Measurements from ENCODE around the gene SYNE2.
"Not testable (repeated sequence)": the region's sequence is repeated elsewhere in the genome, so short reads cannot be mapped to it uniquely, and the experiment has no call there.

SYNE2 gene

DNA sequence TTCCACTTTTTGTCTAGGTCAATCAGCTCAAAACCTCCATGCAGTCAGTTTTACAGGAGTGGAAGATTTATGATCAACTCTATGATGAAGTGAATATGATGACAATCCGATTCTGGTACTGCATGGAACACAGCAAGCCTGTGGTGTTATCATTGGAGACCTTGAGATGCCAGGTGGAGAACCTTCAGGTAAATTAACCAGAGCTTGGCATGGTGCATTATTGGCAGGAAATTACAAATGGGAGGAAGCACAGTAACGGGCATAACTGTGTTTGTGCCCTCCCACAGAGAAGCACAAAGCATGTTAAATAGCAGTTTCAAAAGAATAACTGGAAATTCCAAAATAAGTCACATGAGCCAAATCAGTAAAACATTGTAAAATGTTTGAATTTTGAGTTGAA lies 305.8 kb downstream of the SYNE2 start:
- no peak for DNase-seq

DNA sequence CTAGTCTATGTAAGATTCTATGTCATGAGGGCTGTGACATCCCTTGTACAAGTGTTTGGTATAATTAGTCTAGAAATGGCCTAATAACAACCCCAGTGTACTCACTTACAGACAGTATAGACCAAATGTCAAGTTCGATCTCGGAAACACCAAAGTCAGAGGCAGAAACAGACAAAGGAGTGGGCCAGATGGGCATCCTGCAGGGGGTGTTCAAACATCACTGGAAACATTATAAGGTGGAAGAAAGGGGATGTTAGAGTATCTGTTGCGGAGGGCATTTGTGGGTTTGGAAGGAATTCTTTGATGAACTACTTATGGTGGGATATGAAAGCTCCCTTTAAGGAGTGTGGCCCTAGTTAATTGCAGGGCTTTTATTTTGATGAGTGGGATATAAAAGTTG lies 306.8 kb downstream of the SYNE2 start:
- no peak for DNase-seq

DNA sequence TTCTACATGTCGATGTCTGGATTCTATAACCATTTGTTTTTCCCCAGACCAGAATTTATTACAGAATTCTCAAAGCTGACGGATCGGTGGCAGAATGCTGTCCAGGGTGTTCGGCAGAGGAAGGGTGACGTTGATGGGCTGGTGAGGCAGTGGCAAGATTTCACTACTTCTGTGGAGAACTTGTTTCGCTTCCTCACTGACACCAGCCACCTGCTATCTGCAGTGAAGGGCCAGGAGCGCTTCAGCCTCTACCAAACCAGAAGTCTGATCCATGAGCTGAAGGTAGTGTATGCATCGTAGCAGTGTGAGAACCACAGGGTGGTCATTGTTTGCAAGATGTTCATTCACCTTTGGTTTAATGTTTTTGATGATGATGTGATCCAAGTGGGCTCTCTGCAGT lies 317.4 kb downstream of the SYNE2 start:
- no peak for DNase-seq

DNA sequence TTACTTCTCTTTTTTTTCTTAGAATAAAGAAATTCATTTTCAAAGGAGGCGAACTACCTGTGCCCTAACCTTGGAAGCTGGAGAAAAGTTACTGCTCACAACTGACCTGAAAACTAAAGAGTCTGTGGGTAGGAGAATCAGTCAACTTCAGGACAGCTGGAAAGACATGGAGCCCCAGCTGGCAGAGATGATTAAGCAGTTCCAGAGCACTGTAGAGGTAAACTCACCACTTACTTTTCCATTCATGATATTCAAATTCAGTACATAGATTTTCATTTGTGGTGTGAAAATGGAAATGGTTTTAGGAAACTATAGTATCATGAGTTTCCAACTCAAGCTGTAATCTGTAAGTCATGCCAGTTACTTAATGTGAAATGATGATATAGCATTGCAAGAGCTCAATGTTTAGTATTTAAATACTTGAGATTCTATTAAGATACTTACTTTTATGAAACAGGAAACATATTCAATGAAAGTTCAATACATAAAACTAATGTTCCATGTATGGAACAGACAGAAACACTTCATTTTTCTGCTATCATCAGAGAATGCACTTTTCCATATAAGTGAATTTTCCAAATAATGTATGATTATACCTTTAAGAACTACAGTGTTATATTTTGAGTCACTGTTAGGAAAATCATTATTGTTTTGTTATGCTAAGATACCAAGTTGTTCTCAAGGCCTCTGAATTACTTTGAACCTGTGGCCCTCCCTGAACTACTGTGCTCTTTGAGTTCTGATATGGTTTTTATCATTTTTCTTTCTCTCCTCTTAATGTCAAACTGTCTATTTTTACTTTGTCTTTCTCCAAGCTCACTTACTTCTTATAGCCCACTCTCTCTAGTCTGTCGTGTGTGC lies 322.3 kb downstream of the SYNE2 start:
- no peak for DNase-seq

DNA sequence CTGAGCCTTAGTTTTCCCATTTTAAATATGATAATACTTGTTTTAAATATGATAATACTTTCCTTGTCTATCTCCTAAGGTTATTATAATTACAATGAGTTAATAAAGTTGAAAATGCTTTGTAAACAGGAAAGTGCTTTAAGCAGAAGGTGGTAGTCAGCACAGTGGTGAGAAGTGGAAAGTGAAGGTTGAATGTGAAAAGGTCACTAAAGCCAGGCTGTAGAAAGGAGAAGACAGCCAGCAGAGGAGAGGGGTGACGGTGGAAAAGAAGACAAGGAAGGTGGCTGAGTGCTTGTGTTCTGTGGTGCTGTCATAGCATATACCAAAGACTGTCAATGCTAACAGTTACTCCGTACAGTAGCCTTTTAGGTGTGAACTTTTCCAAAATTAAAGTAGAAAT lies 323.5 kb downstream of the SYNE2 start:
- no peak for DNase-seq

DNA sequence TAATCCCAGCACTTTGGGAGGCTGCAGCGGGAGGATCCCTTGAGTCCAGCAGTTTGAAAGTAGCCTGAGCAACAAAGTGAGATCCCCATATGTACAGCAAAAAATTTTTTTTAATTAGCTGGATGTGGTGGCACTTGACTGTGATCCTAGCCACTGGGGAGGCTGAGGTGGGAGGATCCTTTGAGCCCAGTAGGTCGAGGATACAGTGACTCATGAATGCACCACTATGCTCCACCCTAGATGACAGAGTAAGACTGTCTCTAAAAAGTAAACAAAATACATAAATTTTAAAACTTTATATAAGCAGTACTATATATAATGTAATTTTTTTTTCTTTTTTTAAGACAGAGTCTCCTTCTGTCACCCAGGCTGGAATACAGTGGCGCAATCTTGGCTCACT lies 326.0 kb downstream of the SYNE2 start:
- no peak for DNase-seq

DNA sequence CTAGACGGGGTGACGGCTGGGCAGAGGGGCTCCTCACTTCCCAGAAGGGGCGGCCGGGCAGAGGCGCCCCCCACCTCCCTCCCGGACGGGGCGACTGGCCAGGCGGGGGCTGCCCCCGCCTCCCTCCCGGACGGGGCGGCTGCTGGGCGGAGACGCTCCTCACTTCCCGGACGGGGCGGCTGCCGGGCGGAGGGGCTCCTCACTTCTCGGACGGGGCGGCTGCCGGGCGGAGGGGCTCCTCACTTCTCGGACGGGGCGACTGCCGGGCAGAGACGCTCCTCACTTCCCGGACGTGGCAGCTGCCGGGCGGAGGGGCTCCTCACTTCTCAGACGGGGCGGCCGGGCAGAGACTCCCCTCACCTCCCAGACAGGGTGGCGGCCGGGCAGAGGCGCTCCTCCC lies 330.1 kb downstream of the SYNE2 start:
- DNase-seq = not testable (repeated sequence)

DNA sequence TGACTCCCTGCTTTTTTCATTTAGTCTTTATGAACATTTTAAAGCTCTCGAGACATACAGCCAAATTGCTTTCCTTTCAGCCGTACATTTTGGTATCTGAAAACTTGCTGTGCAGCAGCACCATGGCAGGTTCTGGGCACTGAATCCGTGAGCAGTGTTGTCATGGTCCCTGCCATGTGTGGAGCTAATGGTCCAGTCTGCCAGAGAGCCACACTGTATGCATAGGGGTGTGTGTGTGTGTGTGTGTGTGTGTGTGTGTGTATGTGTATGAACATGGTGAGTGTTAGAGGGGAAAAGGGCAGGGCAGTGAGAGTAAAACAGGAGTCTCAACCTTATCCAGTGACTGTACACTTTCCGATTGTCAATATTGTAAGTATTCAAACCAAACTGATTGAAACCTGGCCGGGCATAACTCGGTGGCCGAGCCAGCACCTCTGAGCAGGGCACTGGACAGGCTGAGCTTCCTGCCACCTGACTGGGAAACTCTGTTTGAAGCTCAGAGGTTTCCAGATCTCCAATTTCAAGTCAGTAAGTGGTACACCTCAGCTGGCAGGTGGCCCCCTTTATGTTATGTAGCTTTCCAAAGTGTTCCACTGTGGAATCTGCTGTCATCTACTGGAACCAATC lies 331.4 kb downstream of the SYNE2 start:
- no peak for DNase-seq

DNA sequence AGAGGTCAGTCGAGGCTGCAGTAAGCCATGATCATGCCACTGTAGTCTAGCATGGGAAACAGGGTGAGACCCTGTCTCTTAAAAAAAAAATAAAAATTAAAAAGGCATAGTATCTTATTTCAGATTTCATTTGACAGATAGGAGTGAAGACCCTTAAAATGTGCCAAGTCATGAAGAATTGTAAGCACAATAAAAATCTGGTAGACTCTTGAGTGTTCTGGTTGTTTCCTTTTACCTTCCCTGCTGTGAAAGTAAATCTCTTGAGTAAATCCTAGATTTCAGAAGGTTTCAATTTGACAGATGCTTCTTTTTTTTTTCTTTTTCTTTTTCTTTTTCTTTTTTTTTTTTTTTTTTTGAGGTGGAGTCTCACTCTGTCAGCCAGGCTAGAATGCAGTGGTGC lies 332.4 kb downstream of the SYNE2 start:
- DNase-seq = no peak

DNA sequence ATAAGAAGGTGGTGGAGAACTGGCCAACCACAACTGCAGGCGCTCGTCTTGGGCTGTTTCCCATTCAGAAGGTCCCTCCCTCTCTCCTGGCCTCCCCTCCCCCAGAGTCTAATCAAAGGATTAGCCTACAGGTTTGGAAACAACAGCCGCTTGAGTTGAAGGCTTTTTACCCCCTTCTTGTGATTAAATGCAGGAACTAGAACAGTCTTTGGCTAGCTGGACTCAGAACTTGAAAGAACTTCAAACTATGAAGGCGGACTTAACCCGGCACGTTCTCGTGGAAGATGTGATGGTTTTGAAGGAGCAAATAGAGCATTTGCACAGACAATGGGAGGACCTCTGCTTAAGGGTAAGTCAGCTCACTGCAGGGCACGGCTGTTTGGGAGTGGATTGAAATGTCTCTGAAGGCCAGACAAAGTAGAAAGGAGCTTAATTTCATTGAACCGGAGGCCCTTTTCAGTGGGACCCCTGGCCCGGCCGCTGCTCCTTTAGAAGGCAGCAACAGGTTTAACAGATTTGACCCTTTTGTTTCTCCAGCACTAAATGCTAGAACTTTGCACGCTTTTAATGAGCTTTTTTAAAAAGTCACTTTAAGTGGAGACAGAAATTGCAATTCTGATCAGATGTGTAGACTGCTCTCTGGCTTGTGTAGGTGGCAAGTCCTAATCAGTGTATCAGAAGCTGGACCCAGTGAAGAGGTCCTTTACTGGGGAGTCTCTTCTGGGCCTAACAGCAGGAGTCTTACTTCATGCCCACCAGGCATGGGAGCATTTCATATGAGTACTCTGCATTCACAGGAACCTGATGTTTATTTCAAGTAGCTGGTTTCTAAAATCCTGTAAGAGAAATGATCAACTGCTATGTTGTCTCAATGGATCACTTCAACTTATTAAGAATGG lies 333.7 kb downstream of the SYNE2 start:
- DNase-seq = no peak

DNA sequence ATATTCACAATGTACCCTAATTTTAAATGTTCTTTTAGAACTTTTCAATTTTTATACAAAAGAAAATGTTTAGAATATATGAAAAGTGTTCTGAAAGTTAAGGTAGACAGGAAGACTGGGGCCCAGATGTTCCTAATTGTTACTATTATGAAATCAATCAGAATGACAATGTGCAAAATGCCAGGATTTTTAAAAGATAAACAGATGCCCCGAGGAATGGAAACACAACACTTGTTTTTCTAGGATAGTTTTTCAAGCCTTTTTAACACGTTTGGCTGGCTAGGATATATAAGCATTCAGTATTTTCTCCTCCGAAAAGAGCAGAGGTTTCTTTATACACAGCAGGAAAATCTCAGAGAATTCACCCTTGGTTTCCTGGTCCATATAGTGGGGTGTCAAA lies 334.5 kb downstream of the SYNE2 start:
- DNase-seq = no peak

DNA sequence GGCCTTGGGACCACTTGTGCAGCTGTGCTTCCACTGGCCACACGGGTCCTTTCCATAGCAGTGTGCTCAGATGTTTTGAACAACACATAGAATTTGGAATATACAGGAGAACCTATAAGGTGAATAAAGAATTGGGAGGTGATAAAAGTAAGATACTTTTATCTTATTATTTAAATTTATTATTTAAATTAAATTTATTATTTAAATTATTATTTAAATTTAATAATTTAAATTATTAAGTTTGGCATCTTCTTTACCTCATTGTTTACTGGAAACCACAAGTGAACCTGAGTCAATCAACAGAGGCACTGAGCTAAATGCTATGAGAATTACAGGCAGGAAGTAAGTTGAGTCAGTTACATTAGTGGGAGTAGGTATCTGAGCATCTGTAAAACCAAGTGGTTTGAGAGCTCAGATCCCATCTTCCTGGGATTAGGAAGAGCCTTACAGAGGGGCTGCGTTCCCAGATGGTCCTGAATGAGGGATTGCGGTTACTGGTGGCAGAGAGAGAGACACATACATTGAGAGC lies 338.2 kb downstream of the SYNE2 start:
- no peak for DNase-seq

DNA sequence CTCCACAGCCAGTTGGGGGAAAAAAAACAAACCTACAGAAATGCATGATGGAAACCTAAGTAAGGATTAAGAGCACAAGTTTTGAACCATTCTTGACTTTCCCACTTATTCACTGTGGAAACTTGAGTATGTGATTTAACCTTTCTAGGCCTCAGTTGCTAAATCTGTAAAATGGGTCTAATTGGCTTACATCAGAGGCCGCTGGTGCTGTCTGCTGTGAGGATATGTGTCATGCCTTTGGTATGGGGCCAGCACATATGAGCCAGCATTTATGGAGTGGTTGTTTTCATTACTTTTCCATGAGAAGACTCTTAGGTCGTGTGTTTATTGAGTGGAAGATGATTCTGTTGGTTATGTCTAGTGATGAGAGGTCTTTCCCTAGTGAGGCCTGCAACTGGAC lies 339.0 kb downstream of the SYNE2 start:
- DNase-seq = no peak

DNA sequence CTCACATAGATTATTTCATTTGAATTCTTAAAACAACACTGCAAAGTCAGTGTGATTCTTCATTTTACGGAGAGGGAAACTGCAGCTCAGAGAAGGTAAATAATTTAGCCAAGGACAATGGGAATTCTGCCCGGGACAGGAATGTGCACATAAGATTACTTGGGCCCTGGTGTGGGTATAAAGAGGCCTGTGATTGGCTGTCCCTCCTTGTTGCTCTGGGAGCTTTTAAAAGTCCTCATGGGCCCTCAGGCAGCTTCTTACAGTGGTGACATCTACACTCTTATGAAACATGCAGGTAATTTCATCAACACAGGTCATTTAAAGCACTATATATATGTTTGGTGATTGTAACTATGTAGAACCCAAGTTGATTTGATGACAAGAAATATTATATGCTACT lies 341.0 kb downstream of the SYNE2 start:
- DNase-seq = no peak

DNA sequence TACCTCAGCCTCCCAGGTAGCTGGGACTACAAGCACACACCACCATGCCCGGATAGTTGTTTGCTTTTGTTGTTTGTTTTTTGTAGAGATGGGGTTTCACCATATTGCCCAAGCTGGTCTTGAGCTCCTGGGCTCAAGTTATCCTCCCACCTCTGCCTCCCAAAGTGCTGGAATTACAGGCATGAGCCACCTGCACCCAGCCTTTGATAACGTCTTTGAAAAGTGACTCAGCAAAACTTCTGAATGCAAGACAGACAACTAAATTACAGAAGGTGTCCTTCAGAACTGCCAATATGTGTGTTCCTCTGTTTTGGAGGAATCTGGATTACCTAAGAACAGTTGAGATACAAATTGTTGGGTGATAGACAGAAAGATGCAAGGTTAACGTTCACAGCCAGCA lies 341.6 kb downstream of the SYNE2 start:
- DNase-seq = no peak

DNA sequence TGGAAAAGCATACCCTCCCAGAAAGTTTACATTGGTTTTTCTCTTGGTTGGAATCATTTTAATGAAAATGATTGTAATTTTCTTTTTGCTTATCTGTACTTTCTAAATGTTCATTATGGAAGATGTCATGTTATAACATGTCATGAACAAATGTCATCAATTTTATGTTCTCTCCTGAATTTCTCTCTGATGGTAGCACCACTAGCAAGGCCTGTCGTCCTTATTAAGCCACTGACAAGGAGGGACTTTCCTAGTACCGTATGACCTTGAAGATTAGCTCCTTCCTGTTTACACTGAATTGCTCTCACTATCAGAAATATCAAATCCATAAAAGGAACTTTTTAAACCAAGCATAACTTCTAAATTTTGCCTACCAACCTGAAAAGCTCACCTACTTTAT lies 342.4 kb downstream of the SYNE2 start:
- DNase-seq = no peak

DNA sequence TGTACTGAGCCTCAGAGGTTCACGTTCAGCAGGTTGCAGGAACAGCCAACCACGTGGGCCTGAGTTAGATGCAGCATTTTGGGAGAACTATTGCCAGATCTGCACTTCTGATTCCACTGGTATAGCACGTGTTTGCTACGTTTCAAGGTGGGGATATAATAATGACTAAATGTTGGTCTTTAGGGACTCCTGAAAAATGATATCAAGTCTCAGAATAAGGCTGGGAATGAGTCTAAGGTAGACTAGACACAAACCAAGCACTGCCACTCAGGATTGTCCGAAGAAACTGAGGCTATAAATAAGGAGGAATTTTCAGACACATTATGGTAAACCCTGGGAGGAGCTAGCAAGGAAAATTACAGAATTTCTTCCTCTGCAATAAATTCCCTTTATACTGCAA lies 343.3 kb downstream of the SYNE2 start:
- DNase-seq = no peak

DNA sequence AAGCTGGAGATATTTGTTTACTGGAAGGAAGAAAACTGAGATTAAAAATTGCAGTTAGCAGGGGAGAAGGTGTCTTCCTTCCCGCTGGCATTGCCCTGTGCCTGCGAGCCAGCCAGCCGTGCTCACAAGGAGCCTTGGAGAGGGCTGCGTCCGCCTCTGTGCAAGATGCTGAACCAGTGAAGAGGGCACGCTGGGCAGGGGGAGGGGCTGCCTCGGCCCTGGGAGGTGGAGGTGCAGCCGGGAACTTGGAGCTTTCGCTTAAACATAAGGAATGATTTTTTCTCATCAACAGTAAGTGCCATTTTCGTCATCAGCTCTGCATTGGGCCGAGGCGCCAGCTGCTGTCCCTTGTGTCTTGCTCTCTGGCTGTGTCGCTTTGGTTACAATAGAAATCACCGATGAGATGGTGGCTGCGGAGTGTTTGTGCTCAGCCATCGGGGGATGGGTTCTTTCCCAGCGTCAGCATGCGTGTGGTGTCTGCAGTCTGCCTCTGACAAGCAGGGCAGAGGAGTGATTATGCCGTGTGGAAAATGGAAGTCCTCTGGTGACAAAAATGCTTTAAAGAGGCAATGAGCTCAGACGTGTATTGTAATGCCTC lies 344.1 kb downstream of the SYNE2 start:
- no peak for DNase-seq

DNA sequence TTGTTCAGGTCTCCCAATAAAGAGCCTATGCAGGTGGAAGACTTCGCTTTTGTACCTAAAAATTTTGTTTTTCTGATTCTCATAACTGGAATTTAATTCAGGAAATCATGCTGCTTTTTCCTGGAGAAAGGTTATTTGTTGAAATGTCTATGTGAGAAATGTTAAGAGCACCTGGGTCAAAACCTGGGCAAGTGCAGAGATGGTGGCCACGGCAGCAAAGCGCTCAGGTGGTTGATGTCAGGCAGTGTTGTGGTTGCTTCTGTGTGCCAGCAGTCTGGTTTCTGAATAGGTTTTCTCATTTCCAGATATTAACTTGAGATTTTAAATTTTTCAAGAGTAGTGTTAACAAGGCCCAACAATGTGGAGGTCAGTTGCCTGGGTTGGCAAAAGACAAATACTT lies 345.2 kb downstream of the SYNE2 start:
- no peak for DNase-seq

DNA sequence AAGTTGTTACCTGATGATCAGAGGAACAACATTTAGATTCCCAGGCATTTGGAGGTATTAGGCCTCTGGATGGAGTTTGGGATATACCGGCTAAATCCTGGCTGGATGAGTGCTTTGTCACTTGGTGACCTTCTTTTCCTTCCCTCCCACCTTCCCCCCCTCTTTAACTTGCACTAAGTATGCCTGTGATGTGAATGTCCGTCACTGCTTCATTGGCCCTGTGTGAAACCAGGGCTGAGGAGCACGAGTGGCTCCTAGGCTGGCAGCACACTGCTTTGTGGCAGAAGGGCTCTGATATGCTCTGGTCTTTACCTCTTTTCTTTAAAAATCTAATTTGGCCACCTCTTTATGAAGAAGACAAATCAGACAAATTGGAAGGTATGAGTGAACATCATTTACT lies 345.7 kb downstream of the SYNE2 start:
- no peak for DNase-seq

DNA sequence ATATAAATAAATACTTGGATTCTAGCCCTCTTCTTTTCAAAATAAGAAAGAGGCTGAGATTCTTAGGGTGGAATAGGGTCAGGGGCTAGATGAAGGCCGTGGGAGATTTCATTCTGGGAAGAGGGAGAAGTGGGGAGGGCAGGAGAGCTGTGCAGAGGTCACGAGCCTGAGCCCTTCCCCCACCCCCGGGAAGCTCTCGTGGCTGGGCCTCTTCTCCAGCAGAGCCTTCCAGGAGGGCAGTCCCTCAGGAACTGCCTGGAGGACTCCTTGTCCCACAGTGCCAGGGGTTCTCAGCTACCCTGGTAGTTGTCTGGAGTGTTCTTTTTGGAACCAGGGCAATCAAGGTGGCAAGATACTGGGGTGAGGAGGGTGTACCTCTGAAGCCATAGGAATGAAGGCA lies 347.4 kb downstream of the SYNE2 start:
- no peak for DNase-seq

DNA sequence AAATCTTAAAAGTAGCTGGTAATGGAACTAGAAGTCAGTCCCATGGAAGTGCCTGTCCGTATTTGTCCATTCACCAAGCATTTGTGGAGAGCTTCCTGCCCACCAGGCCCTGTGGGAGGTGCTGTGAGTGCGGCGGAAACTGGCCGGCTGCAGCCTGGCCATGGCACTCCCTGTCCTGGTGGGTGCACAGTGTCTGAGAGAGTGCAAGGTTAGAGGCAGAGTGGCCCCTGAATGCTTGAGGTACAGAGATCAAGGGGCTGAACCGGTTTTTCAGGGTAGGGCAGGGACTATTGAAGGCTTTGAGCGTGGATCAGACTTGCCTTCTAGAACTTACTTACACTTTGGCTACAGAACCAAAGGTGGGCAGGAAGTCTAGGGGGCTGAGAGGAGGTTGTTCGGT lies 348.5 kb downstream of the SYNE2 start:
- DNase-seq = no peak

DNA sequence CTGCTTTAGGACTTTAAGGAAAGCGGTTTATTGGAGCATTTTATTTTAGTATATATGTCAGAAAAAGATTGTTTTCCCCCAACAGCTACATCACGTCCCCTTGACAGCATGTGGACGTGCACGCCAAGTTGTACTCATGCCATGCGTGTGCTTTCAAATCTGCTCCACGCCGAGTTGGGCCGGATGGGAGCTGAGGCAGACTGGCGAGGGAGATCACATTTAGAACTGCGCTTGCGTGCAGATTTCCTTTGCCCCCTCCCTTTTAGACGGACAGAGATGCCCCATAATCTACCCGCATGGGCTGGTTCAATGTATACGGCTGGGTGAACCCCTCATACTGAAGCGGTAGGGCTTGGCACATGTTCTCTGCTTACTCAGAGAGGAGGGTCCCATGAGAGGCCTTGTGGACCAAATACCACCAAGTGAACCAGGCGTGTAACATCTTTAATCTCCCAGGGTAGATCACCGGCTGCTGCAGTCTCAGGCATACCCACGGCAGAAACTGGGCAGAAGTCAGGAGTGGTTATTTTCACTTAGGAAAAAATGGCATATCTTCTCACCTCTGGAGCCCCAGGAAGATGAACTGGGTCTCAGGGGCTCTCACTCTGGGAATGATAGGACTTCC lies 349.2 kb downstream of the SYNE2 start:
- DNase-seq = no peak
